Endothelial cell (in vitro differentiated cells): Measurements from ENCODE around the gene ATG14. TPM values are rescaled to one million over a fixed set of nuclear protein-coding genes. Genes with fewer than 3 reads are reported as not detected.

ENCODE experiments used
- DNase-seq: peaks from one replicate; pipeline ENCODE4 v3.0.0; 2021; ENCODE audit warnings: low spot score
- H3K27ac Mint-ChIP-seq: one replicate; pipeline ENCODE4 v1.8.0; 2021; ENCODE audit warnings: mixed read lengths, inconsistent platforms; ENCODE audit not compliant: unreplicated experiment
- H3K27me3 Mint-ChIP-seq: one replicate; pipeline ENCODE4 v1.8.0; 2021; ENCODE audit warnings: mild to moderate bottlenecking, moderate library complexity, mixed read lengths, inconsistent platforms; ENCODE audit not compliant: unreplicated experiment
- H3K36me3 Mint-ChIP-seq: one replicate; pipeline ENCODE4 v1.8.0; 2021; ENCODE audit warnings: mild to moderate bottlenecking, low read depth, mixed read lengths, inconsistent platforms; ENCODE audit not compliant: unreplicated experiment
- H3K4me1 Mint-ChIP-seq: one replicate; pipeline ENCODE4 v1.8.0; 2021; ENCODE audit warnings: mild to moderate bottlenecking, mixed read lengths, inconsistent platforms; ENCODE audit not compliant: unreplicated experiment
- H3K4me3 Mint-ChIP-seq: one replicate; pipeline ENCODE4 v1.8.0; 2021; ENCODE audit warnings: mild to moderate bottlenecking, mixed read lengths, inconsistent platforms; ENCODE audit not compliant: unreplicated experiment
- H3K9me3 Mint-ChIP-seq: one replicate; pipeline ENCODE4 v1.8.0; 2021; ENCODE audit warnings: mixed read lengths, inconsistent platforms; ENCODE audit not compliant: unreplicated experiment
- CTCF ChIP-seq: fragments of 200-600 bp; sonication (generic); IDR thresholded peaks from one replicate; pipeline ENCODE4 v1.5.0; 2021; ENCODE audit warnings: antibody characterized with exemption; ENCODE audit not compliant: unreplicated experiment
- total RNA-seq: library from RNA; stranded (reverse); fragmentation: NEBNext Ultra II Directional; extraction: Animal tissue kit (Norgen Biotek cat#: 25700); gene quantifications from one replicate; pipeline ENCODE4 v1.2.1, GENCODE V29; 2021; ENCODE audit not compliant: unreplicated experiment

Gene ATG14
- total RNA-seq, 1 donor from 2014 or later: 14.0 TPM

- Mint-ChIP-seq H3K4me3 (no peak overlapping the region), H3K27me3 (no peaks in the 10 kb centered on the region), H3K4me1 (no peaks in the 10 kb centered on the region), H3K27ac (no peak overlapping the region), H3K9me3 (peaks cover 5% of the 10 kb centered on the region), H3K36me3 (peaks cover 19% of the 10 kb centered on the region)
- DNase-seq: no peak
- TF ChIP-seq CTCF: no peak
These were observed 95.1 kb downstream of the ATG14 start for GRCh38 chr14:55316564-55316963.

Other genes starting within 250 kb of the ATG14 start
- gene DLGAP5, start 220.2 kb downstream of the ATG14 start, total RNA-seq: 12.8 TPM
- gene FBXO34, start 140.4 kb downstream of the ATG14 start, total RNA-seq: 14.2 TPM
- gene TBPL2, start 28.8 kb upstream of the ATG14 start, total RNA-seq: not detected
- 220 TPM for gene KTN1, start 168.4 kb upstream of the ATG14 start, total RNA-seq